IPS-11a (cell line): ENCODE results near the gene IQCM.
"Not testable (repeated sequence)": the region's sequence is repeated elsewhere in the genome, so short reads cannot be mapped to it uniquely, and the experiment has no call there.

Experiments
- H3K4me3 ChIP-seq: one replicate; pipeline ENCODE4 v1.5.1; 2013; ENCODE audit warnings: low read depth, low read length, control low read depth

Gene IQCM

GRCh38 chr4:149584722-149585121, 230.9 kb downstream of the IQCM start:
- H3K4me3 ChIP-seq = no peak overlapping the region

- H3K4me3 ChIP-seq = no peak overlapping the region
Observed at GRCh38 chr4:149574971-149575370, 240.7 kb downstream of the IQCM start.

- no peak overlapping the region for H3K4me3 ChIP-seq
Observed at GRCh38 chr4:149572716-149573115, 242.9 kb downstream of the IQCM start.

- no peak overlapping the region for H3K4me3 ChIP-seq
Observed at GRCh38 chr4:149555799-149556198, 259.8 kb downstream of the IQCM start.

DNA sequence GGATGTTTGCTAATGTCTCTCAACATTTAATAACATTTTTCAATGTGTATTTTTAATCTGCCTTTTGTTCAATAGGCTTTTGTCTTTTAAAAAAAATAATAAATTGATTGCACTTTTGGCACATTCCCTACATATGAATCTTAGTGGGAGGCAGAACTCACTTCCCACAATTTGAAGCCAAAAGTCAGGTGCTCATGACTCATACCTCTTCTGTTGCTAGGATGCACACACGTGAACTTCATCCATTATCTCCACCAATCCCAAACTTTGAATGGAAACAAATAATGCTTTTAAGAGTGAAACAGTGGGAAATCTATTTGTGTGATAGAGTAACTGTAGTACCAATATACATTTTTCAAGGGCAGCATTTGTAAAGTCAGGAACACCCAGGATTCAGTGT, 260.5 kb downstream of the IQCM start:
- H3K4me3 ChIP-seq = no peak overlapping the region

GRCh38 chr4:149553959-149554520, 261.6 kb downstream of the IQCM start:
- no peak overlapping the region for H3K4me3 ChIP-seq

GRCh38 chr4:149552601-149553000, 263.0 kb downstream of the IQCM start:
- H3K4me3 ChIP-seq = no peak overlapping the region

DNA sequence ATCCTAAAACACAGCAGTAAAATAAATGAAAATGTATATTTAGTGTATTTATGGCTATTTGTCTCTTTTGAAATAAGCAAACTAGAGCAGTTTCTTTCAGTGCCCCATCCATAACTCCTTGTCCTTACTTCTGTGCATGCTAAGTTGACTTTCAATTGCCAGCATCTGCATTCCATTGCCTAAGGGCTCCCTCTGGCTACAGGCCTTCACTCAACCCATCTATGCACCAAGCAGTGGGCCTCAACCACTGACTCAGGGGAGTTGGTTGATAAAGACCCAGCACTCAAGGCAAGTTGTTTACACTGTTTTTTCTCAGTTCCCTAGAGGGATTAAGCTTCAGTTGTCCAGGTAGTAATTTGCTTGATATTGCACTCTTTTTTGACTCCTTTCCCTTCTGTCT, 265.7 kb downstream of the IQCM start:
- H3K4me3 ChIP-seq = no peak overlapping the region

- H3K4me3 ChIP-seq = no peak overlapping the region
Observed at GRCh38 chr4:149534779-149535178, 280.9 kb downstream of the IQCM start.

GRCh38 chr4:149531861-149532260, 283.8 kb downstream of the IQCM start:
- H3K4me3 ChIP-seq = no peak overlapping the region

GRCh38 chr4:149523039-149523438, 292.6 kb downstream of the IQCM start:
- no peak overlapping the region for H3K4me3 ChIP-seq

DNA sequence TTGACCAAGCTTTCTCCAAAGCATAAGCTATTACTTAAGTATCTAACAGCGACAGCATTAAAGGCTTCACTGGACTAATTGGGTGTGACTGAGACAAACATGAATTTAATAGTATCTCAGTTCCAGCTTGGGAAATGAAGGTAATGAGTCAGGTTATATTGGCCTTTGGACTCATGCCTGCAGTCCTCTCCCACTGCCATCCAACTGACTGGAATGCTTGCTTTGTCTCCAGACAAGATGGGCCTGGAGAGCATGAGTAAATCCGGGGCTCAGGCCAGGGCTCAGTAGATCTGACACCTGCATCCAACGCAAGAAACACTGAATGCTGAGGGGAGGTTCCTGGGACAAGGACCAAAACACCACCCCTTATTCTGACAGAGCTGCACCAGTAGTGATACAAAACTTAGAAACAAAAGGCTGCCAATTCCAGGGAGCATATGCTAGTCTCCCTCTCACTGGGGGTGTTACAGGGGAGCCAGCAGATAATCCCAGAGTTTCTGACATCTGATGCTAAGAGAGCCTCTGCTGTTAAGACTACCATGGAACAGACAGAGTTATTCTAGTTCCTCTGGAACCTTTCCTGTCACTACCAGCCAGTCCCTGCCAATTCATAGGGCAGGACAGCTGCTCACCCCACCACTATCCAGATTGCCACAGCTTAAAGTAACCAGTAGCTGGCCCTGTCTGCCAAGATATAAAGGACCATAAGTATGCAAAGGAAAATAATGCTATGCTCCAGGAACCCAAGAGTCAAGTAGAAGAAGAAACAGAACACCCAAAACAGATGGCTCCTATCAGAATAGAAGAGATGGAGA, 293.8 kb downstream of the IQCM start:
- no peak overlapping the region for H3K4me3 ChIP-seq

- H3K4me3 ChIP-seq = no peak overlapping the region
Observed at GRCh38 chr4:149518471-149518870, 297.2 kb downstream of the IQCM start.

DNA sequence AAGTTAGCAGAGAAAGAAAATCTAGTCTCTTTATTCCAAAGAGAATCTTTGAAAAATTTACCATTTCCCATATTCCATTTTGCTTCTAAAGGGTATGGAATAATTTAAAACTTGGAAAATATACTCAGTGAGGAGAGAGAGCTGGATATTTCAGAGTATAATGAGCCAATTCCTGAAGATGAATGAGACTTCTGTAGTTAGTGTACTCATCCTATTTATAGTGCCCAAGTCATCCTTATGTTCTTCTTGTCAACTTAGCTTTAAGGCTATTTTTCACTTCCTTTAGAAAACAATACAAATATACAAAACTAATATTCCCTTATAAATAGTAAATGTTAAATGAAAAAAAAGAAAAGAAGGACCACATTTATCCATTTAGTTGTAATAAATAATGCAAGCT, 302.6 kb downstream of the IQCM start:
- H3K4me3 ChIP-seq = no peak overlapping the region

DNA sequence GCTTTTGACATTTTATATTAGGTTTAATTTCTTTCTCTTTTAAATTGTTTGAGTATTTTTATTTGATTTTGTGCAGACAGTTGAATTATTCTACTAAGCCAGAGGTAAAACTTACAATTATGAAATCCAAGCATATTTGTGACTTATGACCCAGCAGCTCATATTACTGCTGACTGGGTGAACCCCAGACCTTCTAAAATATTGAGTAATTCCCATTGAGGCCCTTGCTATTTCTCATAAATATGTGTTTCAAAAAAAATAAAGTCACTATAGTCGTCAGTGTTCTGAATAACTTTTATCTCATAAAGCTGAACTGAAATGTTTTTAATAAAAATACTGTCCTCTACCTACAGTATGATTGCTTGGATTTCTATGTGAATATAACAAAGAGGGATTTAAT, 303.1 kb downstream of the IQCM start:
- H3K4me3 ChIP-seq = no peak overlapping the region

GRCh38 chr4:149511558-149512298, 303.9 kb downstream of the IQCM start:
- no peak overlapping the region for H3K4me3 ChIP-seq

GRCh38 chr4:149507309-149507708, 308.3 kb downstream of the IQCM start:
- not testable (repeated sequence) for H3K4me3 ChIP-seq

DNA sequence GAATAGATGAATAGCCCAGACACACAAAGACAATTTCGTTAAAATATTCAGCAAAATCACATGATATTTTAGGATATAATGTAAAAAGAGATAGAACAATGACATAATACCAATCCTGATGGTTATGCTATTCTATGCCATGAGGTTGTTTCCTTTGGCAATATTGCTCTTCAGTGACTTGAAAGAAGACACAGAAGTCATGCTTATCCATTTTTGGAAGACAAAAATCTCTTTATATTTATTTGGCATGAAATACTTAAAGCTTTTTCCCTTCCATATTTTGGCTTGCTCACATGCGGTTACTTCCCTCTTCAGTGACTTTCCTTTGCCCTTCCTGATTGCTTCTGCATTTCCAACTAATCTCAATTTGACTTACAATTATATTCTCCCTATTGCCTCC, 314.8 kb downstream of the IQCM start:
- H3K4me3 ChIP-seq = no peak overlapping the region

DNA sequence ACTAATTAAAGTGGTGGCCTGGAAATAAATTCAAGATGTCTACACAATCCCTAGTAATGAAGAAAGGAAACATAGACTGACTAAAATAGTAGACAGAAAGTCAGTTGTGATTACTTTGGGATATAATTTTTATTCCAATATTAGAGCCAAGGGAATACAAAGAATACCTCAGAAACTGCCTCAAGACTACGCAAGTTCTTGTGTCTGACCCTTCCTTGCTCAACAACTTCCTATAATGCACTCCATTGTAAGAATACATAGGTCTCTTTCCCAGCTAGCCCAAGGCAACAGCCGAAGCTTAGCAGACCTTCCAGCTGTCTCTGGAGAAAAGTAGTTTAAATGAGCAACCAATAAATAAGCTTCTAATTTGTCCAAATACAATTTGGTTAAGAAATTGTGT, 315.9 kb downstream of the IQCM start:
- H3K4me3 ChIP-seq = no peak overlapping the region

GRCh38 chr4:149498246-149498645, 317.4 kb downstream of the IQCM start:
- no peak overlapping the region for H3K4me3 ChIP-seq

- no peak overlapping the region for H3K4me3 ChIP-seq
Observed at GRCh38 chr4:149493492-149493891, 322.2 kb downstream of the IQCM start.

GRCh38 chr4:149489321-149489720, 326.3 kb downstream of the IQCM start:
- no peak overlapping the region for H3K4me3 ChIP-seq
